Transverse colon (tissue), 4 donors: ENCODE results near the gene NECTIN1. TPM values are rescaled to one million over a fixed set of nuclear protein-coding genes. Genes with fewer than 3 reads are reported as not detected.

ENCODE experiments used
- DNase-seq: peaks from one replicate; pipeline ENCODE4 v3.0.0-alpha.2; 2019
- H3K27ac ChIP-seq, 4 donors: fragments of 200-600 bp; sonication (generic); 2 replicates each; pipeline ENCODE4 v1.5.1; 2016 to 2018; ENCODE audit warnings: inconsistent platforms in 4 of 4
- H3K27me3 ChIP-seq: fragments of 200-600 bp; sonication (generic); 2 replicates; pipeline ENCODE4 v1.5.1; 2017; ENCODE audit warnings: inconsistent platforms
- H3K36me3 ChIP-seq, 4 donors: fragments of 200-600 bp; sonication (generic); 2 replicates each; pipeline ENCODE4 v1.5.1; 2017 to 2019; ENCODE audit warnings: inconsistent platforms in 4 of 4
- H3K4me1 ChIP-seq, 4 donors: fragments of 200-600 bp; sonication (generic); 2 replicates each; pipeline ENCODE4 v1.5.1; 2017 to 2020; ENCODE audit warnings: inconsistent platforms in 4 of 4
- H3K4me3 ChIP-seq, 4 donors: fragments of 200-600 bp; sonication (generic); 1 replicate in 1 of 4; 2 replicates in 3 of 4; pipeline versions ENCODE4 v1.5.1 to v1.6.1; 2017 to 2019; ENCODE audit warnings: inconsistent platforms in 4 of 4
- H3K9me3 ChIP-seq, 2 donors: fragments of 200-600 bp; sonication (generic); 2 replicates each; pipeline ENCODE4 v1.5.1; 2017 to 2019; ENCODE audit warnings: inconsistent platforms in 2 of 2
- EP300 ChIP-seq: sonication (generic); formaldehyde crosslinking; IDR thresholded peaks from one replicate; pipeline ENCODE4 v1.6.1; 2017; ENCODE audit warnings: antibody characterized with exemption, low read depth
- POLR2A ChIP-seq: fragments of 450-650 bp; IDR thresholded peaks from one replicate; pipeline ENCODE4 v1.6.1; 2016; ENCODE audit warnings: antibody characterized with exemption, mild to moderate bottlenecking, moderate library complexity
- POLR2AphosphoS5 ChIP-seq, 3 donors: sonication (generic); formaldehyde crosslinking; IDR thresholded peaks; one replicate each; pipeline ENCODE4 v1.6.1; 2016; ENCODE audit warnings: antibody characterized with exemption in 3 of 3
- WGBS, 2 donors: methylation state at CpG; one replicate each; pipeline ENCODE4 v1.1.5; 2018; ENCODE audit warnings: low coverage in 1 of 2; 5-methylcytosine and 5-hydroxymethylcytosine counted together
- in situ Hi-C, 4 donors: fragments of 200-750 bp; cut with MboI; loops; one replicate each; pipeline versions ENCODE4 v1.15.0 to v1.15.1; 2017; ENCODE audit warnings: low sequenced_read_pairs in 3 of 4, low pct_ligation_motif_present in 1 of 4, low pct_unique_long_range_greater_than_20kb in 1 of 4
- intact Hi-C: fragments of 100-400 bp; cut with DNase I; formaldehyde crosslinking; loops from one replicate; pipeline ENCODE4 v1.15.1; 2023; ENCODE audit warnings: low total_unique reads
- total RNA-seq, 4 donors: library from RNA; depleted of rRNA; stranded (reverse); fragments of >200 nt; gene quantifications; one replicate each; pipeline ENCODE4 v1.1.0, GENCODE V29; 2016
- TF ChIP-seq, protein P1 (sequence below), 5 experiments: fragments of 200-600 bp in 3 of 5; fragments of 450-650 bp in 2 of 5; sonication (generic) in 3 of 5; IDR thresholded peaks; 1 replicate in 2 of 5; 2 replicates in 3 of 5; pipeline ENCODE4 v1.5.1; 2016 to 2017; ENCODE audit warnings: antibody characterized with exemption in 5 of 5, inconsistent platforms in 3 of 5, mild to moderate bottlenecking in 2 of 5, moderate library complexity in 1 of 5

Gene NECTIN1
- total RNA-seq, 4 donors from 2014 or later: 11.0 to 71.2 (median 12.6) TPM

DNA sequence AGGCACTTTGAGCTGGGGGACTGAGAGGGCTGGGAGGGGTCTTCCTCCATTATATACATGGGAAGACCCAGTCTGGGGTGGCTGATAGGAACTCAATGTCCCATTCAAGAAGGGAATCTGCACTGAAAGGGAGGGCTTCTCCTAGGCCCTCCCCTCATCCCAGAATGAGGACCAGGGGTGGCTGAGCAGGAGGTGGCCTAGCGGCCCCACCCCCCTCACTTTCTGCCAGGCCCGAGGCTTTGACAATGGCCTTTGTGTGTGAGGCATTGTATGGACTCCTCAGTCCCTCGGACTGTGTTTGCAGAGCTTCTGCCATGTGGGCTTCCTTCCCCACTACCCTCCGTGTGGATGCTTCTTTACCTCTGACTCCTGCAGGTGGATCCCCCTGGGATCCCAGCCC, 65.7 kb downstream of the NECTIN1 start:
- Histone ChIP-seq H3K9me3 (no peaks in the 10 kb centered on the region), H3K4me1 (no peaks in the 10 kb centered on the region), H3K36me3 (no peaks in the 10 kb centered on the region), H3K4me3 (no peak overlapping the region), H3K27ac (no peak overlapping the region), H3K27me3 (no peaks in the 10 kb centered on the region)
- DNase-seq: no peak
- no peak for TF ChIP-seq POLR2AphosphoS5 (IDR thresholded peaks at IDR 0.05)
- TF ChIP-seq POLR2A: no peak
- no peak for TF ChIP-seq EP300
- TF ChIP-seq, protein P1, sequence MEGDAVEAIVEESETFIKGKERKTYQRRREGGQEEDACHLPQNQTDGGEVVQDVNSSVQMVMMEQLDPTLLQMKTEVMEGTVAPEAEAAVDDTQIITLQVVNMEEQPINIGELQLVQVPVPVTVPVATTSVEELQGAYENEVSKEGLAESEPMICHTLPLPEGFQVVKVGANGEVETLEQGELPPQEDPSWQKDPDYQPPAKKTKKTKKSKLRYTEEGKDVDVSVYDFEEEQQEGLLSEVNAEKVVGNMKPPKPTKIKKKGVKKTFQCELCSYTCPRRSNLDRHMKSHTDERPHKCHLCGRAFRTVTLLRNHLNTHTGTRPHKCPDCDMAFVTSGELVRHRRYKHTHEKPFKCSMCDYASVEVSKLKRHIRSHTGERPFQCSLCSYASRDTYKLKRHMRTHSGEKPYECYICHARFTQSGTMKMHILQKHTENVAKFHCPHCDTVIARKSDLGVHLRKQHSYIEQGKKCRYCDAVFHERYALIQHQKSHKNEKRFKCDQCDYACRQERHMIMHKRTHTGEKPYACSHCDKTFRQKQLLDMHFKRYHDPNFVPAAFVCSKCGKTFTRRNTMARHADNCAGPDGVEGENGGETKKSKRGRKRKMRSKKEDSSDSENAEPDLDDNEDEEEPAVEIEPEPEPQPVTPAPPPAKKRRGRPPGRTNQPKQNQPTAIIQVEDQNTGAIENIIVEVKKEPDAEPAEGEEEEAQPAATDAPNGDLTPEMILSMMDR (IDR thresholded peaks at IDR 0.05): no peak
- in situ Hi-C loops: loop anchor here in 3 of 4 donors (25.0 kb wide), 2 partner anchors 424 to 449 kb away; no protein-coding TSS in a partner anchor
- 55% methylated on average over 4 of the region's 4 CpGs; no CpG with 5 or more reads in 1 of the 2 donors for WGBS, 2 donors
- intact Hi-C loops: no loop called here

DNA sequence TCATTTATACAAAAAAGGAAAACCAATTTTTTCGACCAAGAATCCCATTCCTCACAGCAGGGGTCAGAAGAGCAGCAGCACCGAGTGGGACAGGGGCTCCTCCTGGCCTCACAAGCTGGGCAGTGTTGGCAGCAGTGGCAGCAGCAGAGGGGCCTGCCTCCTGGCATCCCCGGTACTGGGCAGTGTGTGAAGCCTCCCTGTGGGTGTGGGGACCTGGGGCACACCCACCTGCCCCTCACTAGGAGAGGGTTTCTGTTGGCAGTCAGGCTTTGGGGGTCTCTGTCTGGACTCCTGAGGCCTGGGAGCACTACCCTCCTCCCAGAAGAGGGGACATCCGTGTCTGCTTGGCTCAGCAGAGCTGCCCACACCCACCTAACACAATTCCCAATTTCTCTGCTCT, 67.8 kb downstream of the NECTIN1 start:
- Histone ChIP-seq H3K27ac (no peak overlapping the region), H3K4me1 (no peaks in the 10 kb centered on the region), H3K36me3 (no peaks in the 10 kb centered on the region), H3K27me3 (no peaks in the 10 kb centered on the region), H3K4me3 (no peak overlapping the region), H3K9me3 (no peaks in the 10 kb centered on the region)
- intact Hi-C loops (no loop called here), in situ Hi-C loops (loop anchor here in 3 of 4 donors (25.0 kb wide), 2 partner anchors 426 to 451 kb away; no protein-coding TSS in a partner anchor)
- 58 to 66% methylated on average over 2 to 4 of the region's 4 CpGs for WGBS, 2 donors
- TF ChIP-seq POLR2A (no peak), EP300 (no peak), POLR2AphosphoS5 (IDR thresholded peaks at IDR 0.05) (no peak)
- TF ChIP-seq, protein P1 (IDR thresholded peaks at IDR 0.05): no peak
- DNase-seq: no peak

DNA sequence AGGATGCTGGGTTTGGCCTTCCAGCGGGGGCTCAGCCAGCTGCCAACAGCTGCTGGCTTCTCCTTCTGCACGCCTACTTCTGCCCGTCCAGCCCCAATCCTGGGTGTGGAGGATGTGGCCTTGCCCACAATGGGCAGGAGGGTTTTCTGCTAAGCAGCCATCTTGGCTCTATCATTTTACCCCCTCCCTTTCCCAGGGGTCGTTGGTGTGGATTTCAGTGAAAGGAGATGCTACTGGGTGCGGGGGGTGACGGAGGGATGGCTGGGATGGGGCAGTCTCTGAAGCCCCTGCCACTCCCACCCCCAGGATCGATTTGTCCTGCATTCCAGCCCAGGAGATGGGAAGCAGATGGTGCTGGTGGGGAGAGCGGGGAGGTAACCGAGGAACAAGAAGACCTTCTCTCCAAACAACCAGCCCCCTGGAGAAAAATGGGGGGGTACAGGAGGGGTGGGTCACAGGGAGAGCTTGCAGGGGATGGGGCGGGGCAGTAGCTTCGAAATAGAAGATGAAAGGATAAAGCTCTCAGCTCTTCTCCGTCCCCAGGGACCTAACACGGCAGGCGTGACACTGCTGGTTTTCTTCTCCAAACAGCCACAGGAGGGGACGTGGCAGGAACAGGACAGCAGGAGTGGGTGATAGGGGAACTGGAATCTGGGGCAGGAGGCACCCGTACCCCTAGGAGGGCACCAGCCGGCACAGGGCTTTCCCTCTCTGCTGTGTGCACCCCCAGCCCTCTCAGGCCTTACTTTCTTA, 68.9 kb downstream of the NECTIN1 start:
- WGBS, 2 donors: 66% methylated on average over 17 of the region's 17 CpGs; no CpG with 5 or more reads in 1 of the 2 donors
- H3K27me3 ChIP-seq: no peaks in the 10 kb centered on the region
- intact Hi-C loops: no loop called here

More for the DNA sequence above, 68.9 kb downstream of the NECTIN1 start:
- DNase-seq: no peak
- no peaks in the 10 kb centered on the region for H3K36me3 ChIP-seq
- H3K4me1 ChIP-seq: no peaks in the 10 kb centered on the region
- no peak for TF ChIP-seq EP300
- TF ChIP-seq POLR2AphosphoS5 (IDR thresholded peaks at IDR 0.05): no peak
- TF ChIP-seq POLR2A: no peak
- TF ChIP-seq, protein P1 (IDR thresholded peaks at IDR 0.05): no peak
- no peak overlapping the region for H3K27ac ChIP-seq
- no peak overlapping the region for H3K4me3 ChIP-seq
- in situ Hi-C loops: loop anchor here (10.0 to 25.0 kb wide), 3 partner anchors 427 to 452 kb away; no protein-coding TSS in a partner anchor
- H3K9me3 ChIP-seq: no peaks in the 10 kb centered on the region
